Activated naive CD4-positive, alpha-beta T cell treated with anti-CD3 and anti-CD28 coated beads, Interleukin-2, amount 10 ng/mL, durations not matched to agents 7 days and 5 days (primary cell): ENCODE measurements around the gene TRPT1.
A peak's percentile ranks its signal among the peaks of the same experiment; 100 is the strongest.

Experiments
- CTCF ChIA-PET: fragments of 350-600 bp; sonication (Branson Sonifier 250); formaldehyde crosslinking; loops from one replicate; lab custom pipeline; 2021; ENCODE audit warnings: antibody characterized with exemption; lab: Charles Lee
- DNase-seq: peaks from one replicate; pipeline ENCODE4 v3.0.0-alpha.2; 2020
- H3K27ac Mint-ChIP-seq: one replicate; pipeline ENCODE4 v1.8.0; 2021; ENCODE audit warnings: mild to moderate bottlenecking, moderate library complexity, mixed read lengths
- H3K27me3 Mint-ChIP-seq: one replicate; pipeline ENCODE4 v1.8.0; 2021; ENCODE audit warnings: mild to moderate bottlenecking, mixed read lengths
- H3K36me3 Mint-ChIP-seq: one replicate; pipeline ENCODE4 v1.8.0; 2021; ENCODE audit warnings: mixed read lengths
- H3K4me1 Mint-ChIP-seq: one replicate; pipeline ENCODE4 v1.8.0; 2021; ENCODE audit warnings: mixed read lengths
- H3K4me3 Mint-ChIP-seq: one replicate; pipeline ENCODE4 v1.8.0; 2021; ENCODE audit warnings: mild to moderate bottlenecking, moderate library complexity, mixed read lengths
- H3K9me3 Mint-ChIP-seq: one replicate; pipeline ENCODE4 v1.8.0; 2021; ENCODE audit warnings: mixed read lengths

Gene TRPT1

GRCh38 chr11:64245401-64245796, 19.4 kb upstream of the TRPT1 start:
- Mint-ChIP-seq H3K36me3 (peaks cover 12% of the 10 kb centered on the region), H3K9me3 (no peaks in the 10 kb centered on the region), H3K4me3 (peak overlapping the region; percentile 92), H3K27ac (peak overlapping the region; percentile 87), H3K27me3 (peaks cover 3% of the 10 kb centered on the region), H3K4me1 (peaks cover 50% of the 10 kb centered on the region)
- DNase-seq = peak; percentile 47
- CTCF ChIA-PET = interaction anchor here (1.5 to 3.7 kb wide), 5 partner anchors 11 to 59 kb away, joined by 4 to 25 read pairs (median 11); partner anchors contain the start of genes ESRRA and FERMT3

GRCh38 chr11:64244966-64245365, 19.0 kb upstream of the TRPT1 start:
- DNase-seq = no peak
- Mint-ChIP-seq H3K27me3 (peaks cover 1% of the 10 kb centered on the region), H3K9me3 (no peaks in the 10 kb centered on the region), H3K4me3 (peak overlapping the region; percentile 92), H3K27ac (peak overlapping the region; percentile 87), H3K36me3 (peaks cover 13% of the 10 kb centered on the region), H3K4me1 (peaks cover 52% of the 10 kb centered on the region)
- CTCF ChIA-PET = interaction anchor here (1.5 to 3.7 kb wide), 5 partner anchors 11 to 59 kb away, joined by 4 to 25 read pairs (median 11); partner anchors contain the start of genes ESRRA and FERMT3

GRCh38 chr11:64244107-64244506, 18.1 kb upstream of the TRPT1 start:
- peak overlapping the region; percentile 55 for H3K27ac Mint-ChIP-seq
- H3K4me3 Mint-ChIP-seq = peak overlapping the region; percentile 42
- peaks cover 56% of the 10 kb centered on the region for H3K4me1 Mint-ChIP-seq
- no peak for DNase-seq
- no peaks in the 10 kb centered on the region for H3K9me3 Mint-ChIP-seq
- no peaks in the 10 kb centered on the region for H3K27me3 Mint-ChIP-seq
- CTCF ChIA-PET = interaction anchor here (2.3 to 3.7 kb wide), 3 partner anchors 38 to 60 kb away, joined by 16 to 25 read pairs (median 17); partner anchors contain the start of genes ESRRA and FERMT3
- H3K36me3 Mint-ChIP-seq = peaks cover 13% of the 10 kb centered on the region

DNA sequence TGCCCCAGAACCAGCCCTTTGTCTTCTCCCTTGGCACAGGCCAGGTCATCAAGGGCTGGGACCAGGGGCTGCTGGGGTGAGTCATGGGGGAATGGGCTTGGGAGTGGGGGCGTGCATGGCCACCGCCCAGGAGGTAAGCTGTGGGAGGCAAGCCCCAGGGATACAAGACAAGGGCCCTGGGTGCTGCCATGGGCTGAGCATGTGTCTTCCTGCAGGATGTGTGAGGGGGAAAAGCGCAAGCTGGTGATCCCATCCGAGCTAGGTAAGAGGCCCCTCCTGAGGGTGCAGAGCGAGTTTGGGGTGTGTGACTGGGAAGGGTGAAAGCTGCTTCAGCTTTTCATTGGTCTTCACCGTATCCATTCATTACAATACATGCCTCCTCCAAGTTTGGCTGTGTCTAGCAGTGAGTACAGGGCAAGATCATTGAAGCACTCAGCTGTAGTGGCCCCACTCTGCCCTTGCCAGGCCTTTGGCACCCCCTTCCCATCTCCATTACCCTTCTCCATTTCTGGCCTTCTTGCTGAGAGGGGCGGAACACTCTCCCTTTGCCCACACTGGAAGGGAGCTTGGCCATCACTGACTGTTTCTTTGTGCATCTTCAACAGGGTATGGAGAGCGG, 17.4 kb upstream of the TRPT1 start:
- Mint-ChIP-seq H3K27ac (peak overlapping the region; percentile 55), H3K27me3 (no peaks in the 10 kb centered on the region), H3K4me1 (peaks cover 64% of the 10 kb centered on the region), H3K9me3 (no peaks in the 10 kb centered on the region), H3K4me3 (peak overlapping the region; percentile 42), H3K36me3 (peaks cover 21% of the 10 kb centered on the region)
- DNase-seq = no peak
- CTCF ChIA-PET = interaction anchor here (0.7 to 3.2 kb wide), 3 partner anchors 38 to 61 kb away, joined by 3 to 17 read pairs (median 16); partner anchors contain the start of genes ESRRA, FERMT3 and GPR137

DNA sequence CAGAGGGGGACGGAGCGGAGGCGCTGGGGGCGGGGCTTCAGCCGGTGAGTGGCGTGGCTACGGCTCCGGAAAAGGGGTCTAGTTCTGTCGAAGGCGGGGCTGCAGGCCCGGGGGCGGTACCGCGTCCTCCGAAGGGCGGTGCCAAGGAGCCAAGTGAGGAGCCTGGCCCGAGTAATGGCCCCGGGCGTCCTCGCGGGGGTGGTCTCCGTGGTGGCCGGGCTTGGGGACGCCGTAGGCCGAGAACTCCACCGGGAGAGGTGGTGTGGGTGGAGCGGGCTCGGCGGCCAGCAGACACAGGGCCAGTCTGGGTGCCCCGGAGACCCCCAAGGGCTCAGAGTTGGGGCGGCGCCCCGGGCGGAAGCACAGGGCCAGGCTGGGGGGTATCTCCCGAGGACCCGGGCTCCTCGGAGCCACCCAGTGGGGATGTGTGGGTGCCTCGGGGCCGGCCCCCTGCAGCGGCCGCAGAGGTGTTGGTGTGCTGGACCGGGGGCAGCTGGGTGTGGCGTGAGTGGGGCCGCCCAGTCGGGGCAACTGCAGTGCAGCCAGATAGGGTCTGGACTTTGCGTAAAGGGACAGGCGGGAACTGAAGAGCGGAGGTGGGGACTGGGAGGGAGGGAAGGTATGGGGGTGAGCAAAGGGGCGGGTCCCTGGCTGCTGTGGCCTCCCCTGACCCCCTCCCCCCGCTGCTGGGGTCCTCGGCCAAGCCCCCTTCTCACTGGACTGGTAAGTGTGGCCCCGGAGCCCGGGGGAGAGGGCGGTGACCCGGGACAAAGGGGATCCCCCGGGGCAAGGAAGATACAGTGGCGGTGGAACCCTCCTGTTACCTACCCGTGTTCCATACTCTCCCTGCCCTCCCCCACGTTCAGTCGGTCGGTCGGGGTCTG, 15.7 kb upstream of the TRPT1 start:
- peak overlapping the region; percentile 90 for H3K4me3 Mint-ChIP-seq
- CTCF ChIA-PET = interaction anchor here (0.6 to 2.3 kb wide), 7 partner anchors 8 to 1591 kb away, joined by 3 to 17 read pairs (median 4); partner anchors contain the start of genes ESRRA, FERMT3, NUDT22 and PLCB3
- peaks cover 32% of the 10 kb centered on the region for H3K36me3 Mint-ChIP-seq
- no peak for DNase-seq
- H3K27ac Mint-ChIP-seq = peak overlapping the region; percentile 93
- H3K4me1 Mint-ChIP-seq = peaks cover 63% of the 10 kb centered on the region
- H3K27me3 Mint-ChIP-seq = no peaks in the 10 kb centered on the region
- H3K9me3 Mint-ChIP-seq = no peaks in the 10 kb centered on the region

GRCh38 chr11:64241241-64241490, 15.2 kb upstream of the TRPT1 start:
- Mint-ChIP-seq H3K36me3 (peaks cover 32% of the 10 kb centered on the region), H3K9me3 (no peaks in the 10 kb centered on the region), H3K4me3 (peak overlapping the region; percentile 90), H3K27ac (peak overlapping the region; percentile 93), H3K27me3 (no peaks in the 10 kb centered on the region), H3K4me1 (peaks cover 65% of the 10 kb centered on the region)
- CTCF ChIA-PET = interaction anchor here (0.8 to 1.2 kb wide), 5 partner anchors 9 to 64 kb away, joined by 3 to 7 read pairs (median 4); partner anchors contain the start of genes ESRRA, NUDT22, PLCB3 and TRPT1
- DNase-seq = peak; percentile 100

- Mint-ChIP-seq H3K9me3 (no peaks in the 10 kb centered on the region), H3K36me3 (peaks cover 32% of the 10 kb centered on the region), H3K4me3 (peak within 1 kb of the TSS; percentile 90), H3K27ac (peak within 1 kb of the TSS; percentile 93), H3K4me1 (peaks cover 64% of the 10 kb centered on the region), H3K27me3 (no peaks in the 10 kb centered on the region)
- peak; percentile 97 for DNase-seq
- CTCF ChIA-PET = interaction anchor here (0.8 to 1.2 kb wide), 5 partner anchors 9 to 64 kb away, joined by 3 to 7 read pairs (median 4); partner anchors contain the start of genes ESRRA, NUDT22, PLCB3 and TRPT1
Observed at GRCh38 chr11:64240435-64241240, 14.7 kb upstream of the TRPT1 start, which contains the start of gene FKBP2. Gene FKBP2, plus strand, starts transcription at chr11:64241095. Its CDS starts 1,293 bp downstream, at chr11:64242388.

DNA sequence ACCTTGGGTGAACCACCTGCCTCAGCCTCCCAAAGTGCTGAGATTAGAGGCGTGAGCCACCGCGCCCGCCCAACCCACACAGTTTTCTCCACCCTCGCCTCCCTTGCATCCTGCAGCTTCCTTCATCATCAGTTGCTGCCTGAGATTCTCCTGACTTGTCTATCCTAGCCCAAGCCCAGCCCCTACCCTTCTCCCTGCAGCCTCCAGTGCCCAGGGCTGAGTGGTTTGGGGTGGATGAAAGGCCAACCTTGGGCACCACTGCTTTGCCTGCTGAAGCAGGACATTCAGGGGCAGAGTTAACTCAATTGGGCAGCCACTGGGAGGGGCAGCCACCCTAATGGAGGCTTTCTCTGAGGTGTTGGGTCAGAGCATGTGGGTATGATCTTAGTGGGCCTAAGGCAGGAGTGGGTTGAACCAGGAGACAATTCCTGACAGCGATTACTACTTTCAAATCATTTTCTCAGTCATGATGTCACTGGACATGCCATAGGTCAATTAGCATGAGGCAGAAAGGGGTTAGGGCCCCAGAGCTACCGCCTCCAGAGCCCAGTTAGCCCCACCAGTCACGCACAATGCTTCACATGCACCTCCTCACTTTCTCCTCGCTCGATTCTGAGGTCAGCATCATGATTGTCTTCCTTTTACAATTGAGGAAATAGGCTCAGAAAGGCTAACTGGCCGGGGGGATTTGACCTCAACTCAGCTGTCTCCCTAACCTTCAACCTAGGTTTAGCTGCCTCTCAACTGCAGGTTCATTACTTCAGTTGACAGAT, 13.9 kb upstream of the TRPT1 start:
- H3K36me3 Mint-ChIP-seq = peaks cover 32% of the 10 kb centered on the region
- H3K27me3 Mint-ChIP-seq = no peaks in the 10 kb centered on the region
- H3K4me1 Mint-ChIP-seq = peaks cover 64% of the 10 kb centered on the region
- peak overlapping the region; percentile 90 for H3K4me3 Mint-ChIP-seq
- H3K27ac Mint-ChIP-seq = peak overlapping the region; percentile 93
- H3K9me3 Mint-ChIP-seq = no peaks in the 10 kb centered on the region
- no peak for DNase-seq
- CTCF ChIA-PET = no interaction called here

DNA sequence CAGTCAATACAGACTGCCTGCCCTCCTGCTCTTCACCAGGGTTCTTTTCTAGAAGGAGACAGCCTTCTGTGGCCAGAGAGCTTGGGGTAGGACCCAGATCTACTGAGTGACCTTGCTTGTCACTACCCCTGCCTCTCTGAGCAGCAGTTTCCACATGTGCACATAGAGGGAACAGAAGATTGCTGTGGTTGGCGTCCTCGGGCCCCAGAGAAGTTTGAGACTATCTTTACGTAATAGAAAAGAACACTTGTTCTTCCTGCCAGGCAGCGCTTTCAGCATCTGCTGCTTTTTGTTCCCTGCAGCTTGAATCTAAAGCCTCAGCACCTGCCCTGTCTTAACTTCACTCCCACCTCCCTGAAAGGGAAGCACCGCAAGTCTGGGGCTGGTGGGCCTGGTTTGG, 13.0 kb upstream of the TRPT1 start:
- CTCF ChIA-PET = interaction anchor here (1.4 to 2.2 kb wide), 2 partner anchors 11 to 35 kb away, joined by 4 to 5 read pairs; no protein-coding TSS in a partner anchor
- DNase-seq = no peak
- no peak overlapping the region for H3K4me3 Mint-ChIP-seq
- H3K27me3 Mint-ChIP-seq = no peaks in the 10 kb centered on the region
- H3K36me3 Mint-ChIP-seq = peaks cover 30% of the 10 kb centered on the region
- peak overlapping the region; percentile 73 for H3K27ac Mint-ChIP-seq
- H3K9me3 Mint-ChIP-seq = no peaks in the 10 kb centered on the region
- peaks cover 58% of the 10 kb centered on the region for H3K4me1 Mint-ChIP-seq

- Mint-ChIP-seq H3K4me1 (peaks cover 54% of the 10 kb centered on the region), H3K4me3 (peak overlapping the region; percentile 21), H3K9me3 (no peaks in the 10 kb centered on the region), H3K27me3 (no peaks in the 10 kb centered on the region), H3K36me3 (peaks cover 24% of the 10 kb centered on the region), H3K27ac (no peak overlapping the region)
- CTCF ChIA-PET = interaction anchor here (1.4 to 2.2 kb wide), 2 partner anchors 12 to 34 kb away, joined by 4 to 5 read pairs; no protein-coding TSS in a partner anchor
- DNase-seq = no peak
Observed at GRCh38 chr11:64238076-64238475, 12.1 kb upstream of the TRPT1 start.

- DNase-seq = no peak
- no peak overlapping the region for H3K4me3 Mint-ChIP-seq
- H3K27me3 Mint-ChIP-seq = no peaks in the 10 kb centered on the region
- CTCF ChIA-PET = interaction anchor here (0.8 to 2.2 kb wide), 3 partner anchors 12 to 67 kb away, joined by 3 to 5 read pairs (median 4); no protein-coding TSS in a partner anchor
- peak overlapping the region; percentile 52 for H3K27ac Mint-ChIP-seq
- no peaks in the 10 kb centered on the region for H3K9me3 Mint-ChIP-seq
- H3K4me1 Mint-ChIP-seq = peaks cover 54% of the 10 kb centered on the region
- H3K36me3 Mint-ChIP-seq = peaks cover 24% of the 10 kb centered on the region
Observed at GRCh38 chr11:64237484-64237951, 11.5 kb upstream of the TRPT1 start.

- Mint-ChIP-seq H3K4me3 (peak overlapping the region; percentile 84), H3K27me3 (no peaks in the 10 kb centered on the region), H3K9me3 (no peaks in the 10 kb centered on the region), H3K36me3 (peaks cover 25% of the 10 kb centered on the region), H3K27ac (peak overlapping the region; percentile 62), H3K4me1 (peaks cover 63% of the 10 kb centered on the region)
- CTCF ChIA-PET = interaction anchor here (0.8 kb wide), 1 partner anchor 9 kb away, joined by 3 read pairs; the partner anchor contains the start of gene NUDT22
- no peak for DNase-seq
Observed at GRCh38 chr11:64235437-64236161, 9.6 kb upstream of the TRPT1 start.
